ENCODE data around the gene VPS52.
"Not testable (repeated sequence)": the region's sequence is repeated elsewhere in the genome, so short reads cannot be mapped to it uniquely, and the experiment has no call there.

VPS52 gene

DNA sequence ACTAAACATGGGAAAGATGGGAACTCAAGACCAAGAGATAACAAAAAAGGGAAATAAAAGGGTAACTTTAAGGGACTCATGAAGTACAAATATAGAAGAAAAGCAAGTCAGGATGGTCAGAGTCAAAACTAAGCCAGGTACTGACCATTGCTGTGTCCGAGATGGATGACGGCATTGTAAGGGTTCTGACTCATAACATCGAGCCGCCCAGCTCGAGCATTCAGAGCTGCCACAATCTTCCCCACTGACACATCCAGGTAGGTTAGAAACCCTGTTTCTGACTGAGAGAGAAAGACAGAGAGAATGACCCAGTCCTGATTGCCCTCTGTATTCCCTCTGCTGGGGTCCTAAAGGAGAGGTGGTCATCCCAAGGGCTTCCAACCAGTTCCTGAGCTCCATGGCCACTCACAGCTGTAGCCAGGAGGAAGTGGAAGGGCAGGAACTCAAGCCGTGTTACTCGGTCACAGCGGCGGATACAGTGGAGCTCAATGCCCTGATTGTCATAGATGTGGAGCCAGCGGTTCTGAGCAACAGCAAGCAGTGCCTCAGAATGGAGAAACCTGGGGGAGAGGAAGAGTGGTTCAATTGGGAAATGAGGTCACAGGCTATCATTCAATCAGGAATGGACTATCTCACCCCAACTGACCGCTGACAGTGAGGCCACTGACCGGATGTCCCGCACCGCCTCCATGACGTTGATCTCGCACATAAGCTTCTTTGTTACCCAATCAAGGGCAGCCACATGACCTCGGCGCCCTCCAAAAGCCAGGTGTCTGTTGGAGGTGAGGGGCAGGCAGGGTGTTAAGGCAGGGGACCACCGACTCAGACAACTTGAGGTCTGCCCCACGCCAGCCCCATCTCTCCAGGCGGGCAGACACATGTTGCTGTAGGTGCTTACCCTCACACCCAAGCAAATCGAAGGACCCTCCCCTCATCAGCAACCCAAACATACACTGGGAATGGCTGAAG is 15.6 kb upstream of the VPS52 start:
- no peak for DNase-seq

GRCh38 chr6:33285214-33285613 is 13.5 kb upstream of the VPS52 start:
- DNase-seq: not testable (repeated sequence)

DNA sequence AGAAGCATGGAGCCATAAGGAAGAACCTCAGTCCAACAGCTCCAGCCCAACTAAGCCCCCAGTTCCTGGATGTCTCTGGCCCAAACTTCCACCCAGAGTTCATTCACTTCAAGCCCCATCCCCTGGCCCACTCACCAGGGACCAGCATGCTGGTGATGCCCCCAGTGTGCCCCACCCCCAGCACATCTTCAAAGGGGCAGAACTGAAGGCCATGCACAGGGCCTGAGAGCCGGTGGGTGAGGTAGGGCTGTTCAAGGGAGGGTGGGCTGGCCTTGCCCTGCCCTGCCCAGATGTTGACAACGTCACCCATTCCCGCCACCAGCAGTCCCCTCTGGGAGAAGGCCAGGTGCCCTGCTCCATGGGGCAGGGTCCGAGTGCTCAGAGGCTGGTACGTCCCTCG is 8.9 kb upstream of the VPS52 start:
- no peak for DNase-seq

GRCh38 chr6:33279971-33280511 is 8.4 kb upstream of the VPS52 start:
- DNase-seq: no peak

DNA sequence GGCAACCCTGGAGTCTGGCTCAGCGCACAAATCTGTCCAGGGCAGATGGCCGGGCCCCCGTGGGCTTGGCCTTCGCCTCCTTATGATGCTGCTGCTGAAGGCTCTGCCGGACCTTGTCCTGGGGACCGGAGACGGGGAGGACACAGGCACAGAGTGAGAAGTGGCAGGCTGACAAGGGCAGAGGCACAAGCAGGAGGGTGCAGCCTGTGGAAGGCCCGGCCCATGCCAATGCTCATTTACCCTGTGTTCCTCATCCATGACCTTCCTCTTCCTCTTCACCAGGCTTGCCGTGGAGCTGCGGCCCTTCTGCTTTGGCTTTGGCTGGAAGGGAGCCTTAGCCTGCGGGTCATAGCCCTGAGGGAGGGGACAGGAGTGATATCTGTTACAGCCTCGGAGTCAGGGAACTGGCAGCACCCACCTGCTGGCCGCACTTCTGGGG is 7.6 kb upstream of the VPS52 start:
- no peak for DNase-seq

- DNase-seq: no peak
These were observed 7.1 kb upstream of the VPS52 start for GRCh38 chr6:33278810-33279209.

- DNase-seq: no peak
These were observed 6.7 kb upstream of the VPS52 start for GRCh38 chr6:33278392-33278741.

- DNase-seq: peak in 2 of 56 donors; percentile 7 to 20
These were observed 6.2 kb upstream of the VPS52 start for GRCh38 chr6:33277663-33278391.

- DNase-seq: peak in 45 of 56 donors; percentile 9 to 79 (median 57)
These were observed 5.4 kb upstream of the VPS52 start, which contains the start of gene B3GALT4 for GRCh38 chr6:33276864-33277662. B3GALT4 (plus strand) TSS chr6:33277123; CDS start chr6:33277420, 297 bp downstream.

DNA sequence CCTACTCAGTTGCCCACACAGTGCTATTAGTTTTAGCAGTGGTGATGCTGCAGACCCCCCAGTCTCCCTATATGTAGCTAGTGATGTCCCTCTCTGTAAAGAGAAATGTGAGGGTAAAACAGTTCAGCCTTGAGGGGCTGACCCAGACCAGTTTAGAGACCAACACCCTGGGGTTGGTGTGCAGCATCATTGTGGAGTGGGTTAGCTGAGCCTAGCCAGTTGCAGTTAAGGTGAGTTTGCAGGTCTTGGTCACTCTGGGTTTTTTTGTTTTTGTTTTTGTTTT is 4.8 kb upstream of the VPS52 start:
- no peak for DNase-seq

DNA sequence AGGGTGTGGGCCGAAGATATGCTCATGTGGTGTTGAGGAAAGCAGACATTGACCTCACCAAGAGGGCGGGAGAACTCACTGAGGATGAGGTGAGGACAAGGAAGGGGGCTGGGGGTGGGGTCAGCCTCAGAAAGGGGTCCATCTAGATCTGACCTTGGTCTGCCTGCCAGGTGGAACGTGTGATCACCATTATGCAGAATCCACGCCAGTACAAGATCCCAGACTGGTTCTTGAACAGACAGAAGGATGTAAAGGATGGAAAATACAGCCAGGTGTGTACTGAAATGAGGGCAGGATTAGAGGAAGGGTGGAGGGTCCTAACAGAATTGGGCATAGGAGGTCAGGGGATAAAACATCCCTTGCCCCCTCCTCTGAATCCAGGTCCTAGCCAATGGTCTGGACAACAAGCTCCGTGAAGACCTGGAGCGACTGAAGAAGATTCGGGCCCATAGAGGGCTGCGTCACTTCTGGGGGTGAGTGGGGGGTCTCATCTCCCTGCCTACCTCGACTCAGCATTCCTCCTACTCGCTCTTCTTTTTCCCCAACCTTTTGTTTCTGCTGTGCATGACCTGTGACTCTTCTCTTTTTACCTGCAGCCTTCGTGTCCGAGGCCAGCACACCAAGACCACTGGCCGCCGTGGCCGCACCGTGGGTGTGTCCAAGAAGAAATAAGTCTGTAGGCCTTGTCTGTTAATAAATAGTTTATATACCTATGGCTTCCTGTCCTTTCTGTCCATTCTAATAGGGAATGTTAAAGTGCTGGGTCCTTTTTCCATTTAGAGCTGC is 4.3 kb upstream of the VPS52 start:
- DNase-seq: not testable (repeated sequence)

DNA sequence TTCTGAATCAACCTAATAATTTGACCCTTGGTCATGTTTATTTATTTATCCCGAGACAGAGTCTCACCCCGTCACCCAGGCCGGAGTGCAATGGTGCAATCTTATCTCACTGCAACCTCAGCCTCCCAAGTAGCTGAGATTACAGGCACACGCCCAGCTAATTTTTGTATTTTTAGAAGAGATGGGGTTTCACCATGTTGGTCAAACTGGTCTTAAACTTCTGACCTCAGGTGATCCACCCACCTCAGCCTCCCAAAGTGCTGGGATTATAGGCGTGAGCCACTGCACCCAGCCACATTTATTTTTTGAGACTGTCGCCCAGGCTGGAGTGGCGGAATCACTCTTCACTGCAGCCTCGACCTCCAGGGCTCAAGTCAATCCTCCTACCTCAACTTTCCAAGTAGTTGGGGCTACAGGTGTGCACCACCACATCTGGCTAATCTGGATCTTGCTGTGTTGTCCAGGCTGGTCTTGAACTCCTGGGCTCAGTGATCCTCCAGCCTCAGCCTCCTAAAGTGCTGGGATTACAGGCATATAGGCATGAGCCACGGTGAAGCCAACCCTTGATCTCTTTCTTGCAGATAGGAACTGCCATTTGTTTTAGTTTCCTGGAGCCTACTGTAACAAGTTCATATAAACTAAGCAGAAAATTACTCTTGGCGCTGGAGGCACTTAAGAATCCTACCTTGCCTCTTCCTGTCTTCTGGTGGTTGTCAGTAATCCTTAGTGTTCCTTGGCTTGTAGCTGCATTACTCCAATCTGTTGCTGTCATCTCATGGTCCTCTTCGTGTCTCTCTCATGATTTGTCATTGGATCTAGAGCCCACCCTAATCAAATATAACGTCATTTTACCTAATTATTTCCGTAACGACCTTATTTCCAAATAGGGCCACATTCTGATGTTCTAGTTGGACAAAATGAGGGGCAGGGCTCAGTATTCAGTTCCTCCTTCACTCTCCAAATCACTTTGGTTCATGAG is 2.5 kb upstream of the VPS52 start:
- no peak for DNase-seq

GRCh38 chr6:33273129-33273923 is 1.6 kb upstream of the VPS52 start:
- DNase-seq: no peak

- no peak for DNase-seq
These were observed 826 bp upstream of the VPS52 start for GRCh38 chr6:33272275-33273128.

- no peak for DNase-seq
These were observed 584 bp downstream of the VPS52 start for GRCh38 chr6:33271117-33271467.

DNA sequence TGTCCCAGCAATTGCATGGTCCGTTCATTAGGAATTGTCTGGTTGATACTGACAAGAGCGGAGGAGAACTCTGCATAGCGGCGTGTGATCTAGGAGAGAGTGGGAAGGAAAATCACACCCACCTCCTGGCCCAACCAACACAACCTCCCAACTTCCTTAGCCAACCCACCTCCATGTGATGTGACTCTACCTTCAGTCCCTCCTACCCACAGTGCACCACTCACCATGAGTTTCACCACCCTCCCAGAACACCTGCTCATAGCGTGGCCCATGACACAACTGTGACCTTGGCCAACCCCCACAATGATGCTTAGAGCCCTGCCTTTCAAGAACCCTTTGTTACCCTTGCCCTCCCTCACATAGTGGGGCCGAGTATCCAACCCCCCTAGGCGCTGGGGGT is 7.7 kb downstream of the VPS52 start:
- DNase-seq: no peak

DNA sequence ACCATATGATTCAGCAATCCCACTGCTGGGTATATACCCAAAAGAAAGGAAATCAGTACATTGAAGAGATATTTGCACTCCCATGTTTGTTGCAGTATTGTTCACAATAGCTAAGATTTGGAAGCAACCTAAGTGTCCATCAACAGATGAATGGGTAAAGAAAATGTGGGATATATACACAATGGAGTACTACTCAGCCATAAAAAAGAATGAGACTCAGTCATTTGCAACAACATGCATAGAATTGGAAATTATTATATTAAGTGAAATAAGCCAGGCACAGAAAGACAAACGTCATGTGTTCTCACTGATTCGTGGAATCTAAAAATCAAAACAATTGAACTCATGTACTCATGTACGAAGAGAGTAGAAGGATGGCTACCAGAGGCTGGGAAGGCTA is 9.2 kb downstream of the VPS52 start:
- not testable (repeated sequence) for DNase-seq

GRCh38 chr6:33259032-33259431 is 12.6 kb downstream of the VPS52 start:
- DNase-seq: no peak
